ENCODE data around the gene JAKMIP2. TPM values are rescaled to one million over a fixed set of nuclear protein-coding genes. Genes with fewer than 3 reads are reported as not detected.

The JAKMIP2 gene
- polyA plus RNA-seq, 12 donors, result 1.1 to 14.1 (median 3.1) TPM; not detected in 1

DNA sequence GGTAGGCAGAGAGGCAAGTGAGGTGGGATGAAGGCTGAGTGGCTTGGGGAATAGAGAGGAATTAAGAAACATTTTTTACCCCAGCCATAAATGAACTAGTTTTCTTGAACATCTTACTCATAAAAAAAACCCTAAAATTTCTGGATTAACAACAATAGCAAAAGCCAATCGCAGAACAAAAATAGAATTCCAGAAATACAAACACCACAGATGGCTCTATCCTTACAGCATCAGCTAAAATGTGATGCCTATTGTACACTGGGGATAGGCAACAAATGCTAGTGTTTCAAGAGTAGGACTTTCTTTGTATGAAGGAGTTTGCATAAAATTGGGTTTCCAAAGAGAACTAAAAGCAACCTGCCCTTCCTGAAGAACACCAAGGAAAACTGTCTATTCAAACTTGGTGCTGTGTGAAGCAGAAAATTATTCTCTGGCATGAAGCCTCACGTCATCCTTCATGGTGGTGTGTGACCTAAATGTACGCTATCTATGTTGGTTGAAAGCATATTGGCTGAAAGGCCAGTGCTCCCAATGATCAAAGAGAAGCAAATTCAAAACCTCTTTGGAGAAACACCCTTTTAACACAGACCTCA, 82.9 kb downstream of the JAKMIP2 start:
- no peak for DNase-seq

DNA sequence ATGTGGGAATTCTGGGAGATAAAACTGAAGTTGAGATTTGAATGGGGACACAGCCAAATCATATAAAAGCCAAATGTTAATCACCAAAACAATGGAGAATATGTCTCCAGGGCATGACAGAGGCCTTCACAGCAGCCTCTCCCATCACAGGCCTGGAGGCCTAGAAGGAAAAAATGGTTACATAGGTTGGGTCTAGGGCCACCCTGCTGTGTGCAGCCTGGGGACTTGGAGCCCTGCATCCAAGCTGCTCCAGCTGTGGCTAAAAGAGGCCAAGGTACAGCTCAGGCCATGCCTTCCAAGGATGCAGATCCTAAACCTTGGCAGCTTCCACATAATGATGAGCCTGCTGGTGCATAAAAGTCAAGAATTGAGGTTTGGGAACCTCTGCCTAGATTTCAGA, 85.1 kb downstream of the JAKMIP2 start:
- no peak for DNase-seq

DNA sequence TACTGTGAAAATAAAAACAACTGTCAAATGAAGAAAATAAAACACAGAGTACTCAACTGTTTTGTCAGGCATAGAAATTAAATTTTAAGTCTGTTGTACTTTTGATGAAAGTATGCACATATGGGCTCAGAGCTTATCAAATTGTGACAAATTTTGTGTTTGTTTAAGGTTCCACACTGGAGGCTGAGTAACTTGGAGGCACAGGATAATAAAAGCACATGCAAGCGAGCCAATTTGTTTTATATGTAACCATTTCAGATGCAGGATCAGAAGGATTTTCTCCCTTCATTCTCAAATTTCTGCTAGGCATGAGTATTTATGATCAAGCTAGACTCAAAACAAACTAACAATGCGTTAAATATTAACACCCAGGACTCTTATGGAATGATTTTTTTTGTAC, 87.8 kb downstream of the JAKMIP2 start:
- no peak for DNase-seq

DNA sequence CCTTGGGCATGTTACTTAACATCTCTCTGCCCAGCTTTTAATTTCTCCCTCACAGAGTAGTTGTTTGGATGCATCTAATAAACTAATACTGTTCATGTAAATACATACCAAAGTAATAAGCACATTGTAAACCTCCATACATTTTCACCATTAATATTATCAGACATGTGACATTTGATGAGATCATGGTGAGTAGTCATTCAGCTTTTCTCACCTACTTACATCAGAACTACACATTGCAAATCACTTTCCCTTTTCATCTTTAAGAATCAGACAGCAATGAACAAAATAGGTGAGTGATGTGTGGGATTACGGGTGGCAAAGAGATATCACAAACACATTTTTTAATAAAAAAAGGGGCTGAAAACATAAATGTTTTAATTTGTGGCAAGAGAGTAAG, 89.3 kb downstream of the JAKMIP2 start:
- DNase-seq, result no peak

DNA sequence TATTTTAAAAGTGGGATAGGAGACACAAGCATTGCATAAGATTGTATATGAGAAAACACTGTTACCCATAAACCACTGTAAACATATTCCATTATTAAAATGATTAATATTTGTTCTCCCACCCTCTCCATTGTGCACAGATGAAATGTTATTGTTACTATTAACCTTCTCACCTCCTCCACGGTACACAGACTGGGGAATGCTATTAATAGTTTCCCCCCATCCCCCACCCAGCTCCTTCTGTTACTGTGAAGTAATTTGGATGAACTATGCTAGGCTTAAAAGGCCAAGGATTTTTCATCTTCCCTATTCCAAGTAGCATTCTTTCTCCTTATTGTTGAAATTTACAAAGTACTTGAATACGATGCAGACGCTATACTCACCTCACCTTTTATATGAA, 91.4 kb downstream of the JAKMIP2 start:
- no peak for DNase-seq

DNA sequence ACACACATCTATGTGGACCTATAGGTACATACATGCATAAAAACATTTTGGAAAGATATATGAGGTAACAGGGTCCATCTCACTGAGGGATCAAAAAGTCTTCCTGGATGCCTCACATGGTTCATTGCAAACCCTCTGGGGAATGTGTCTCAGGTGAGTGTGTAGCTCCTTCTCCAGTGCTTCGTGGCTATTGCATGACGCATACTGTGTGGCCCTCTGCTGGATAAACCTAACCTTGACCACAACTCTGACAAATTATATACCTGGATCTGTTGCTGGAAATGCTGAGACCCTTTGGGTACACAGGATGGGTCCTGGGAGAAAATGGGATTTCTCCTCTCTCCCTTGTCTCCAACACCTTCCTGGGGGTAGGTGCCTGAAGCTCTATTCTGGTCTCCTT, 91.9 kb downstream of the JAKMIP2 start:
- DNase-seq, result no peak

DNA sequence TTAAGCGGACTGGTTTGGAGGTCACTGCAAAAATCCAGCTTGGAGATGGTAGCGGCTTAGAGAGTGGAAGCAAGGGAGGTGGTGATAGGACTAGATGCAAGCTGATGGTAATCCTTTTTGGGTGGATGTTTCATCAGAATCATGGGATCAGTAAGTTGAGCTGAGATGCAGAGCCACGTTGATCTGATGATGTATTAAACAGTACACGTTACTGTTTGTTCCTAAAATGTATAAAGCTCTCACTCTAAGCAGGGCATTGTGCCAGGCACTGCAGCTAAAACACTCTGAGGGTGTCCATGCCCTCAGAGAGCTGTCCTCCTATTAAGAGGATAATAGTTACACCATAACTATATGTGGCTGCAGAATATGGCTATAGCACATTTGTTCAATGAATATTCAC, 93.1 kb downstream of the JAKMIP2 start:
- no peak for DNase-seq

DNA sequence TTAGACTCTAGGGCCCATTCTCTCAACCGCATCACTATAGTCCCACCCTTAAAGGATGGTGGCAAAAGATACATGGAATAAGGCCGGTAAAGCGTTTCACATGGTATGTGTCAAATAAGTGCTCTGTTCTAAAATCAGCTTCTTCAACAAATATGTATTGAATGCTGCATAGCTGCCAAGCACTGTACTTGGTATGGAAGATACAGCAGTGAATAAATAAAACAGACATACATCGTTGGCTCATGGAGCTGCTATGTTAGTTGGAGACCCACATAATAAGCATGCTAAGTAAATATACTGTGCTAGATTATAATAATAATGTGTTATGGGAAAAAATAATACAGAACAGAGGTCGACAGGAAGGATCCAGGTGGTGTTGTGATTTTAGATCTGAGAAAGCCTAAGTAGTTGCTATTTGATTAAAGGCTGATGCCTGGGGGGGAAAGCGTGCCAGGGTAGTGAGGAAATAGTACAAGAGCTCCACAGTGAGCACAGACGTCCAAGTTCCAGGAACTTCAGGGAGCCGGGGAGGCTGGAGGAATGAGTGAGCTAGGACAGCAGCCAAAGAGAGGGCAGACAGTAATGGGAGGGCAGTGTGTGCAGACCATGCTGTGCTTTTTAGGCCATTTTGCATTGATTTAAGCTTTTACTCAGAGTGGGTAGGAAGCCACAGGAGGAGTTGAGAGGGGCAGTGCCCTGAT, 93.7 kb downstream of the JAKMIP2 start:
- peak; percentile 19 for DNase-seq

DNA sequence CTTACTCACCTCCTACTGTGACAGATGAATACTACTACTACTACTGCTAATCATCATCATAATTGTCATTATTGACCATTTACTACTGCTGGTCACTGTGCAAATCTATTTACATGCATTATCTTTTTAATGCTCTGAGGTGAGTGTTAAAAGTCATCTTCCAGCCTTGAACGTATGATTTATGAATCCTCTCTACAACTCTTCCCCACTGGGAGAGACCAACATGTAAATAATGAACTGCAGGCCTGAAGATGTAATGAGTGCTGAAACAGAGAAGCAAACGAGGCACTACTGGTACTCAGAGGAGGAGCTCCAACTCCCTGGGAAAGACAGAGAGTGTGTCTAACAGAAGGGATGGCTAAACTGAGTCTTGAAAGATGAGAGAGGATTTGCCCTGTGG, 95.4 kb downstream of the JAKMIP2 start:
- no peak for DNase-seq

DNA sequence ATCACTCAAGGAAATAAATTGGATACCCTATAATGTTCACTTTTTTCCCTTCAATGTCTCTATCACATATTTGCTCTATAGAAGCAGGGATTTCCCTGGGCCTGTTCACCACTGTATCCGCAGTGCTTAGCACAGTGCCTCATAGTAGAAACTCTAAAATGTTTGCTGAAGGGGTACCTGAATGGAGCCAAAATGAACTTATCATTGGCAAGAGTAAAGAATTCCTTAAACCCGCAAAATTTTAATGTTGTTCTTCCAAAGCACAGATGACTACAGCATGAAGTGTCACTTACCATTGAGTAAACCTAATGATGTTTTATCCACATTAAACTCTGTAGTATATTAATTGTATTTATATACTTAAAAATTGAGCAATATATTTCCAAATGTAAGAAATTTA, 96.1 kb downstream of the JAKMIP2 start:
- no peak for DNase-seq

DNA sequence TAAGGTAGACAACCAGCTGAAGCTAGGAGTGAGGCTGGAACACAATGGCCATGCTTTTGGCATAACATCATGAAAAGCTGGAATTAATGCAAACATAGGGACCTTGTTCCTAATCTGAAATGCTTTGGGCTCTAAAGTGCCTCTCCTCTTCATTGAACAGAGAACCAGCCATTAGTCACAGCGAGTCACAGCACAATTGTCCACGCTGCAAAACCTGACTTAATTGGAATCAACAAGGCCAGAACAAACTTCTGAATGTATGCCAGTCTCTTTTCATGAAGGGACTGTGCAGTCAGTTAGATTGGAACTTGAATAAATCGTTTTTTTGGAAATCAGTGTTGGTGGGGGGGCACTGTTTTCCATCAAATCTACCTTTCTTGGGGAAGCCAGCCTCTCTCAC, 96.5 kb downstream of the JAKMIP2 start:
- DNase-seq, result no peak

DNA sequence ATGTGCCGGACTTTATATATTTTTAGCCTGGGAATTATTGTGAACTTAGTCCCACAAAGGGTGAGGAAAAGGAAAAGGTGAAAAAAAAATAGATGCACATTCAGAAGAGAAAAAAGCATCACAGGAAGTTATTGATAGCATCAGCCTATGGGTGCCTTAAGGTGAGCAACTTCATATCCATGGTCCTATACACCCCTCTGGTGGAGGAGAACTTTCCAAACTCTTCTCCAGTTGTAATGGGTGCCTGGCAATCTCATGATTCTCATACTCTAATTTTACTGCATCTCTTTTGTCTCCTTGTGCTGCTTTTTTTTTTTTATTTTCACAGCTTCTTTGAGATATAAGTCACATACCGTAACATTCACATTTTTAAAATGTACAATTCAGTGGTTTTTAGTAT, 107.4 kb downstream of the JAKMIP2 start:
- DNase-seq, result no peak

DNA sequence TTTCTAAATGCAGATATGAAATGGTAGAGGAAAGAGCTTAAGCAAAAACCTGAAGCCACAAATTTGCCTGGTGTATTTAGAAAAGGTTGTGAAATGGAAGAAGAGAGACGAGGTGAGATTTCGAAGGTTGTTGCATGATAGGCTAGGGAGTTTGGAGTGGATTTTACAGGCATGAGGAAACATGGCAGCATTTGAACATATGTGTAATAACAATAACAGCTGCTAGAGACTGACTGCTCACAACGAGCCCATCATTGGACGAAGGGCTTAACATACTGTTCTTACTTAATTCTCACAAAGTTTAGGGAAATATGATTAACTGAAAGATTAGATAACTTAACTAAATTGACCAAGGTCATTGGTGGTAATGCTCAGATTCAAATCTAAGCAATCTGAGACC, 108.1 kb downstream of the JAKMIP2 start:
- no peak for DNase-seq

DNA sequence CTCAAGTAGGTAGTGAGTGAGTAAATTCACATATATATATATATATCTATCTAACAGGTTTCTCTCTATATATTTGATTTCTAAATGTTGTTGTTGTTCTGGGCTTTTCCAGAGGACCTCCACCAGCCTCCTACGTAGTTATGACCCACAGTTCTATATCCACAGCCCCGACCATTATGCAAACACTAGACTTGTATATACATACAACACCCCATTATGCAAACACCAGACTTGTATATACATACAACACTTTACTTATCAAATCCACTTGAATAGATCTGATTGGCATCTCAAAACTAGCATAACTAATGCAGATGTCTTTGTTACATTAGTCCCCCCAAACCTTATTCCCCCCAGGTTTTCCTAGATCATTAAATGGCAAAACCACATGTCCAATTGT, 108.7 kb downstream of the JAKMIP2 start:
- no peak for DNase-seq

DNA sequence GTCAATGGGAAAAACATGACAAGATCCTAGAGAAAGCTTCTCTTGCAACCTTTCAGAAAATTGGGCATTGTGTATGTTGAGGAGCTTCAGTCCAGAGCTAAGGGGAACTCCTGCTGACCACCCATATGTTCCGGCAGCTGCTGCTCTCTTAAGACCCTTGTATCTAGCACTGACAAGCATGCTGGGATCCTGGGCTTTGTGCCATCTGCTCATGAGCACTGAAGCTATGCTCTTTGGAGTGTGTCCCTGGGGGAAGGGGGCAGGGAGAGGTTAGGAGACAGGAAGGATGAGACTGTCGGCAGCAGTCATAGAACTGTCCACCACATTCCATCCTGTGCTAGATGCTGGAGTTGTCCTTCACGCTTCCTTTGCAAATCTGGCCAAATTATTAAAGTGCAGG, 109.3 kb downstream of the JAKMIP2 start:
- peak; percentile 31 for DNase-seq

DNA sequence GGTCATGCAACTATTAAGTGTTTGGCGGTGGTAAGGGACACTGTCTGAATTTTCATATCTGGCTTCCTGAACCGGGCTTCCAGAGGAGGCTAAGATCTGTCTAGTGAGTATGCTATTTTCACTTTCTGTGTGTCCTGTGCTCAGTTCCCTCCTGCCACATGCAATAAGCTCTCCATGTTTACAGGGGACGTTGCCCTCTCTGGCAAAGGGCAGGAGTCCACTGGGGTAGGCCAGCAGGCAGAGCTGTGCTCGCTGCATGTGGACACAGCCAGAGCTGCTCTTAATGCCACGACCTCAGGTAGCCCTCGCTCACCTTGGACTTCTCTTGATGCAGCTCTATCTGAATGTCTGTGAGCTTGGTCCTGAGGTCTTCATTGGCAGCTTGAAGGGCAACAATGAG, 111.2 kb downstream of the JAKMIP2 start:
- DNase-seq, result no peak

DNA sequence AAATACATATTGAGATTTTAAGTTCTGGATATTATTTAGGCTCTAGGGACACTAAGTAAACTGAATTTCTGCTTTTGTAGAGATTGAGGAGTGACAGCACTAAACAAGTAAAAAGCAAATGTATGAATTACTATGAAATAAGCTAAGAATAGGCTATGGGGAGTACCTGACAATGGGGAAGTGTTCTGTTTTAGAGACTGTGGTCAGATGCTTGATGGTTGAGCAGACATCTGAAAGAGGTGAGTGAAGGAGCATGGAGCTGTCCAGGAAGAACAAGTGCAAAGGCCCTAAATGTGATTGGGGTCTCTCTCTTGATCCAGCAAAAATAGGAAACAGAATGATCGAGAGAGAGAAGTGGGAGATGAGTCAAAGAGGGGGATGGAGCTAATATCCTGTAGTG, 111.7 kb downstream of the JAKMIP2 start:
- no peak for DNase-seq

DNA sequence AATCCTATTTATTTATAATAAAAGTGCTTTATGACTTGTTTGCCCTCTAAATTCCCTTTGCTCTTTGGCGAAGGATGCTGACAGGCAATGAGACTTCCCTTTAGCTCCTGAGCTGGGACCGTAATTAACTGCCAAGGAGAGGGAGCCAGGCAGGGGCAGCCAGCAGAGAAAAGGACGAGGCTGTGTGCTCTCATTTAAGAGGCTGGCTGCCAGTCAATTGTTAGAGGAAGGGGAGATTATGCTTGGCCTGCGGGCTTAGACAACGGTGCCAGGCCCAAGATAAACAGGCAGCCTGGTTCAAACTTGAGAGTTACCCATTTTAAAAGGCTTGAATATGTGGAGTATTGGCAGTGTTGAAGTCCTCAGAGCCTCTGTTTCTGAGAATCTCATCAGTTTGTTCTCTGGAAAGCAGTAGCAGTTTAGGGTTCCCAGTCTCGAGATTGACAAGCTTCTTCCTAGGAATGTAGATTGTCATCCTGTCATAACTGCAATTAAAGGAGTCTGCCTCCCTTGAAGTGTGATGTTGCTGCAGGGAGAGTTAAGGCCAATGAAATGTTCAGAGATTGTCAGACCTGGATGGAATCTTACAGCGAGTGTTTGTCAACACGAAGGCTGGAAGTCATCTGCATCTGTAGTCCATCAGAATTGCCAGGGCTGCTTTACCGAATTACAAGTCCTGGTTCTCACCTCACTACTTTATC, 113.2 kb downstream of the JAKMIP2 start:
- no peak for DNase-seq

DNA sequence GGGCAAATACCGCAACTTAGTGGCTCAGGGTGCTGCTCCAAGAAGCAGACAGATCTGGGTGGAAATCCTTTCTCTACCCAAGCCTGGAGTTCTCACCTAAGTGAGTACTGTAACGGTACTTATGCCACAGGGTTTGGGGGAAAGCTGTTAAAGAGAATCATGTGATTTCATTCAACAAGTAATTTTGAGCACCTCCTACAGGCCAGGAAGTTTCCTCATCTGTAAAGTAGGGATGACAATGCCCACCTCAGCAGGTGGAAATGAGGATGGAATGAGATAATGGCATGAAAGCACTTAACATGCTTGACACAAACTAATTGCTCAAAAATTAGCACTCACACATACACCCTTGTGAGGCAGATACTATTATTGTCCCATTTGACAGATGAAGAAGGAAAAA, 114.1 kb downstream of the JAKMIP2 start:
- DNase-seq, result no peak

DNA sequence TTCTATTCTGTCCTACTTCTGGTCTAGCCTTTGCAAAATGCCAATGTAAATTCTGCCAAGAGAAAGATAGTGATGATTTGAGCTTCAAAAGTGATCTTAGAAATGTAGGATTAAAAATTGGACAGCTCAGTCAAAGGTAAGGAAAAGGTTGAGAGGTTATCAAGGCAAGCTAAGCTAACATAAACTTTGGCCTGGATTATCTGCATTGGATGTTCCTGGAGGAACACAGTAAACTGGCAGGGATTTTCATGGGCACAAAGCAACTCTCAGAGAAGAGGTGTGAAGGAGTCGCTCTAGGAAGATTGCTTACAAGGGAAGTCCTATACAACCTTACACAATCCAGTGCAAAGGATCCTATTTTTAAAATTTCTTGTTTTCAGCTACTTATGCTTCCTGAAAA, 115.2 kb downstream of the JAKMIP2 start:
- no peak for DNase-seq

DNA sequence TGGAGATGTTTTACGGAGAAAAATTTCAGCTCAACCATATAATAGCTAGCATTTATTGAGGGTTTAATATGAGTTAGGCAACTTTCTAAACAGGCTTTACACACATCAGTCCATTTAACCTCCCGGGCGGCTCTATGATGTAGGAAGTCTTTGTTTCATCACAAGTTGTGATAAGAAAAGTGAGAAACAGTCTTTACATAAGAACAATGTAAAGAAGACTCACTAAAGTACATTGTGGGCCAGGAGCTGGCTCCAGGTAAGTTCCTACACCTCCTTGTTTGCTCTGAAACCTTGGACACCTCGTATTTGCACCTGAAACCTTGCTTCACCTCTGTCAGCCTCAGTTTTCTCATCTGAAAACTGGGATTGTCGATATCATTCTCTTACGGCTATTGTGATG, 116.1 kb downstream of the JAKMIP2 start:
- no peak for DNase-seq

DNA sequence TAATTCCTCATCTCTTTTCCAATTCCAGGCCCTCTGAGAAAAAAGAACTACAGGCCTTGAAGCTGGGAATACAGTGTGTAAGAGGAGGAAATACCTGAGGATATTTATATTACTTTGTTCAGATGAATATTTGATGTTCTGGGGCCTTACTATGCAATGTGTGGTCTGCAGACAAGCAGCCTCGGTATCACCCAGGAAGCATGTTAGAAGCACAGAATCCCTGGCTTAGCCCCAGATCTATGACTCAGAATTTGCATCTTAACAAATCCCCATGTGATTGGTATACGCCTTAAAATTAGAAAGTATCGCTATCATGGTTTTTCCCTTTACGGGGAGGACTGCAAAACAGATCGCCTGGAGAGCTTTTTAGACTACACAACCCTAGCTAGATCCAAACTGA, 121.0 kb downstream of the JAKMIP2 start:
- no peak for DNase-seq

DNA sequence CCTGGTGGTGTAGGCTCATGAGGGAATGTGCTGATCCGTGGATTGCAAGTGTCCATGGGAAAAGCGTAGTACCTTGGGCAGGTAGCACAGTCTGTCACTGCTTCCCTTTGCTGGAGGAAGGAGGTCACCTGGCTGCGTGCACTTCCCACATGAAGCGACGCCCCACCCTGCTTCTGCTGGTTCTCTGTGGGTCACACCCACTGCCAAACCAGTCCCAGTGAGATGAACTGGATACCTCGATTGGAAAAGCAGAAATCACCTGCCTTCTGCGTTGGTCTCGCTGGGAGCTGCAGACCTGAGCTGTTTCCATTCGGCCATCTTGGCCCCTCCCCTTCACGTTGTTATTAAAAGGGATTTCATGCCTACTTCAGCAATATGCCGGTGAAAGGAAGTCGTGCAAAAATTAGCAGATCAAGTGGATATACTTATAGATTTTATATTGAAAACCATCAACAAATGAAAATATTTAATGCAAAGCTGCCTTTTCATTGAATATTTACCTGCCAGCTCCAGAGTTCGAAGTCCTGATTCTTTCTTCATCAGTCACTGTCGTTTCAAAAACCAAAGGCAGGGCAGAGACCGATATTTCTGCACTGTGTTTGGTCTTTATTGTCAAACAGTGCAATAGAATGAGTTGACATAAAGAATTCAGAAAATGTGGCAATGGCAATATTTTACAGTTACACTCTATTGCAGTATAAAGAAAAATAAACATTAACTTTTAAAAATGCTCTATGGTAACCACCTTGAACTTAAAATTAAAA, 123.2 kb downstream of the JAKMIP2 start:
- DNase-seq, result no peak

Measured in muscle of arm (tissue), 12 donors.